RWPE1 (cell line): ENCODE data around the gene FAT3.

Experiments
- CTCF ChIA-PET: fragments of 350-600 bp; sonication (Branson Sonifier 250); formaldehyde crosslinking; extraction: SDS; loops from one replicate; lab custom pipeline; 2021; lab: Yijun Ruan, JAX
- POLR2A ChIA-PET: fragments of 400-600 bp; formaldehyde crosslinking; extraction: SDS; loops from one replicate; lab custom pipeline; 2020; ENCODE audit warnings: antibody characterized with exemption; ENCODE audit not compliant: low non-redundant PET; lab: Yijun Ruan, JAX
- DNase-seq: peaks from one replicate; pipeline ENCODE4 v3.0.0; 2012; ENCODE audit warnings: low spot score
- H3K27ac ChIP-seq: fragments of 450-650 bp; 2 replicates; pipeline ENCODE4 v1.5.1; 2017
- CTCF ChIP-seq: fragments of 450-650 bp; conservative IDR thresholded peaks from 2 replicates; pipeline ENCODE4 v1.5.1; 2017; ENCODE audit warnings: low read depth, mild to moderate bottlenecking

The FAT3 gene

GRCh38 chr11:92257536-92257935, 32.9 kb downstream of the FAT3 start:
- ChIA-PET POLR2A (no interaction called here), CTCF (interaction anchor here (0.7 kb wide), 1 partner anchor 66 kb away, joined by 3 read pairs; no protein-coding TSS in a partner anchor)
- DNase-seq = no peak
- TF ChIP-seq CTCF = no peak
- H3K27ac ChIP-seq = no peak overlapping the region

- ChIA-PET POLR2A (no interaction called here), CTCF (no interaction called here)
- no peak for DNase-seq
- TF ChIP-seq CTCF = no peak
- no peak overlapping the region for H3K27ac ChIP-seq
Observed at GRCh38 chr11:92259861-92260260, 35.2 kb downstream of the FAT3 start.

- DNase-seq = no peak
- POLR2A ChIA-PET = no interaction called here
- no peak for TF ChIP-seq CTCF
- no peak overlapping the region for H3K27ac ChIP-seq
- CTCF ChIA-PET = no interaction called here
Observed at GRCh38 chr11:92264350-92264749, 39.7 kb downstream of the FAT3 start.

- POLR2A ChIA-PET = no interaction called here
- H3K27ac ChIP-seq = no peak overlapping the region
- CTCF ChIA-PET = no interaction called here
- DNase-seq = no peak
- TF ChIP-seq CTCF = no peak
Observed at GRCh38 chr11:92266806-92267205, 42.2 kb downstream of the FAT3 start.

GRCh38 chr11:92267278-92267677, 42.7 kb downstream of the FAT3 start:
- H3K27ac ChIP-seq = no peak overlapping the region
- DNase-seq = no peak
- ChIA-PET CTCF (no interaction called here), POLR2A (no interaction called here)
- no peak for TF ChIP-seq CTCF

- no peak for DNase-seq
- POLR2A ChIA-PET = no interaction called here
Observed at GRCh38 chr11:92267968-92268367, 43.4 kb downstream of the FAT3 start.

More at GRCh38 chr11:92267968-92268367, 43.4 kb downstream of the FAT3 start:
- no peak overlapping the region for H3K27ac ChIP-seq
- CTCF ChIA-PET = interaction anchor here (0.6 to 0.7 kb wide), 3 partner anchors 131 to 1130 kb away, joined by 3 to 5 read pairs (median 3); no protein-coding TSS in a partner anchor
- no peak for TF ChIP-seq CTCF
